Activated CD4-positive, alpha-beta T cell treated with anti-CD3 and anti-CD28 coated beads, Interleukin-2, amount 50 U/mL, for 16 hours (primary cell): ENCODE results near the gene PTCH1.

Experiments used
- DNase-seq: peaks from one replicate; pipeline ENCODE4 v3.0.0-alpha.2; 2020

PTCH1 gene

GRCh38 chr9:95511952-95512708 lies 4.6 kb downstream of the PTCH1 start:
- DNase-seq = no peak

- DNase-seq = no peak
Measured at GRCh38 chr9:95511616-95511931, 5.2 kb downstream of the PTCH1 start.

GRCh38 chr9:95510709-95511615 lies 5.8 kb downstream of the PTCH1 start:
- DNase-seq = peak; percentile 85

- no peak for DNase-seq
Measured at GRCh38 chr9:95509851-95510708, 6.7 kb downstream of the PTCH1 start.

GRCh38 chr9:95508968-95509850 lies 7.6 kb downstream of the PTCH1 start:
- DNase-seq = peak; percentile 73

- DNase-seq = no peak
Measured at GRCh38 chr9:95508242-95508967, 8.4 kb downstream of the PTCH1 start.

GRCh38 chr9:95507464-95508241 lies 9.1 kb downstream of the PTCH1 start:
- DNase-seq = no peak

- DNase-seq = no peak
Measured at GRCh38 chr9:95506678-95507463, 9.9 kb downstream of the PTCH1 start.

- DNase-seq = no peak
Measured at GRCh38 chr9:95506428-95506677, 10.4 kb downstream of the PTCH1 start.

- DNase-seq = no peak
Measured at GRCh38 chr9:95505717-95506427, 10.9 kb downstream of the PTCH1 start.

GRCh38 chr9:95505072-95505716 lies 11.6 kb downstream of the PTCH1 start:
- DNase-seq = no peak

GRCh38 chr9:95504053-95504963 lies 12.5 kb downstream of the PTCH1 start:
- DNase-seq = peak; percentile 19

GRCh38 chr9:95503369-95503768 lies 13.4 kb downstream of the PTCH1 start:
- DNase-seq = no peak

GRCh38 chr9:95502248-95502647 lies 14.5 kb downstream of the PTCH1 start:
- no peak for DNase-seq

- DNase-seq = no peak
Measured at GRCh38 chr9:95499847-95500246, 16.9 kb downstream of the PTCH1 start.

- DNase-seq = no peak
Measured at GRCh38 chr9:95499046-95499676, 17.6 kb downstream of the PTCH1 start.

- DNase-seq = no peak
Measured at GRCh38 chr9:95498641-95499040, 18.1 kb downstream of the PTCH1 start.
